ENCODE results near the gene S1PR3.

DNA sequence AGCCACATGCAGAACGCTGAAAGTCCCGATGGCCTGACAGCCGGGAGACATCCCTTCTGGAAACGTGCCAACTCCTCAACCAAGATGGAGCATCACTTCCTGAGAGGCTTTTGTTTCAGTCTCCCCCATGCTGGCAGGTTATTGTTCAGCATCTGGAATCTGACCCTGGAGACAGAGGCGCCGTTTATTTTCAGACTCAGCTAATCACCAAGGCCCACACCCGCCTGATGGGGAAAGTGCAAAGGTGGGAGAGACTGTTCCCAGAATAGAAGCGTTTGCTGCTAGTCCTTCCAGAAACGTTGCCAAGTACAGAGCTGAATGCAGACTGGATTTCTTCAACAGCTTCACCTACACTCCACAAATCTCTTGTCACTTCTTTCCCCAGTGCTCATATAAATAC is 41.8 kb upstream of the S1PR3 start:
- TF ChIP-seq, protein P1, sequence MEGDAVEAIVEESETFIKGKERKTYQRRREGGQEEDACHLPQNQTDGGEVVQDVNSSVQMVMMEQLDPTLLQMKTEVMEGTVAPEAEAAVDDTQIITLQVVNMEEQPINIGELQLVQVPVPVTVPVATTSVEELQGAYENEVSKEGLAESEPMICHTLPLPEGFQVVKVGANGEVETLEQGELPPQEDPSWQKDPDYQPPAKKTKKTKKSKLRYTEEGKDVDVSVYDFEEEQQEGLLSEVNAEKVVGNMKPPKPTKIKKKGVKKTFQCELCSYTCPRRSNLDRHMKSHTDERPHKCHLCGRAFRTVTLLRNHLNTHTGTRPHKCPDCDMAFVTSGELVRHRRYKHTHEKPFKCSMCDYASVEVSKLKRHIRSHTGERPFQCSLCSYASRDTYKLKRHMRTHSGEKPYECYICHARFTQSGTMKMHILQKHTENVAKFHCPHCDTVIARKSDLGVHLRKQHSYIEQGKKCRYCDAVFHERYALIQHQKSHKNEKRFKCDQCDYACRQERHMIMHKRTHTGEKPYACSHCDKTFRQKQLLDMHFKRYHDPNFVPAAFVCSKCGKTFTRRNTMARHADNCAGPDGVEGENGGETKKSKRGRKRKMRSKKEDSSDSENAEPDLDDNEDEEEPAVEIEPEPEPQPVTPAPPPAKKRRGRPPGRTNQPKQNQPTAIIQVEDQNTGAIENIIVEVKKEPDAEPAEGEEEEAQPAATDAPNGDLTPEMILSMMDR (conservative IDR thresholded peaks at IDR 0.05 in 1 of 2, IDR thresholded peaks at IDR 0.05 in 1 of 2; ENCODE audit: low read depth in 1 of 2, low read length in 2 of 2), result no peak
- TF ChIP-seq EZH2 (IDR thresholded peaks at IDR 0.05; ENCODE audit: low read length, missing control alignments), result no peak
